NB4 (cell line): ENCODE measurements around the gene SCN2B.

Experiments used
- DNase-seq: peaks from one replicate; pipeline ENCODE4 v3.0.0; 2010; ENCODE audit warnings: low read depth
- H3K4me3 ChIP-seq: one replicate; pipeline ENCODE4 v1.5.1; 2011; ENCODE audit warnings: mild to moderate bottlenecking, low read depth, low read length, moderate library complexity
- MYC ChIP-seq: IDR thresholded peaks from 2 replicates; pipeline ENCODE4 v1.6.1; 2011; ENCODE audit warnings: low read depth, low read length
- POLR2A ChIP-seq: IDR thresholded peaks from 2 replicates; pipeline ENCODE4 v1.6.1; 2011; ENCODE audit warnings: mild to moderate bottlenecking; ENCODE audit not compliant: insufficient read length; ENCODE audit errors: extremely low read depth
- TF ChIP-seq, protein P1 (sequence below): IDR thresholded peaks from 2 replicates; pipeline ENCODE4 v1.6.1; 2011; ENCODE audit warnings: low read depth, low read length
- TF ChIP-seq, protein P2 (sequence below): IDR thresholded peaks from one replicate; pipeline ENCODE4 v1.5.1; 2012; ENCODE audit warnings: low read depth, low read length

The SCN2B gene

DNA sequence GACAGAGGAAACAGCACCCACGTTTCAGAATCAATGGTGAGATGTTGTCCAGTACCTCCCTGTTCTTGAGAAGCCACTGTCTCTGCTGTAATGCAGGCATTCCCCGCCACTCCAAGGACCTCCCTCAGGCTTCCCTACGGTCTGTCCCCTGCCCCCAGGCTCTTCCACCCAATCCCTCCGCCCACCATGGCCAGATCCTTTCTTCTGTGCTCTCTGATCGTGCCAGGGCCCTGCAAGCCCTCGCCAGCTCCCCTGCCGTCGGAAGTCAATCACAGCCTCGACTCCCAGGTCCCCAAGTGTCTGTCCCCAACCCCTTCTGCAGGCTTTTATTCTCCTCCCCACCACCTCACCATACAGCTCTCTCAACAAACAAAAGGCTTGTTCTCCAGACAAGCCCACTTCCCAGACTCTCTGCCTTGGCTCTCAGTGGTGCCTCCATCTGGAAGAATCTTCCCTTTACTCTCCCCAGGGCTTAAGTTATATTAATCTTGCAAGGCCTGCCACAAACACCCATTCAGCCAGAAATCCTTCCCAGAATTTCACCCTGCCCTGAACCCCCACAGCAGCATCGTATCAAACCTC, 37.5 kb downstream of the SCN2B start:
- no peak for TF ChIP-seq POLR2A
- TF ChIP-seq MYC, result no peak
- TF ChIP-seq, protein P1, sequence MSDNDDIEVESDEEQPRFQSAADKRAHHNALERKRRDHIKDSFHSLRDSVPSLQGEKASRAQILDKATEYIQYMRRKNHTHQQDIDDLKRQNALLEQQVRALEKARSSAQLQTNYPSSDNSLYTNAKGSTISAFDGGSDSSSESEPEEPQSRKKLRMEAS, result no peak
- TF ChIP-seq, protein P2, sequence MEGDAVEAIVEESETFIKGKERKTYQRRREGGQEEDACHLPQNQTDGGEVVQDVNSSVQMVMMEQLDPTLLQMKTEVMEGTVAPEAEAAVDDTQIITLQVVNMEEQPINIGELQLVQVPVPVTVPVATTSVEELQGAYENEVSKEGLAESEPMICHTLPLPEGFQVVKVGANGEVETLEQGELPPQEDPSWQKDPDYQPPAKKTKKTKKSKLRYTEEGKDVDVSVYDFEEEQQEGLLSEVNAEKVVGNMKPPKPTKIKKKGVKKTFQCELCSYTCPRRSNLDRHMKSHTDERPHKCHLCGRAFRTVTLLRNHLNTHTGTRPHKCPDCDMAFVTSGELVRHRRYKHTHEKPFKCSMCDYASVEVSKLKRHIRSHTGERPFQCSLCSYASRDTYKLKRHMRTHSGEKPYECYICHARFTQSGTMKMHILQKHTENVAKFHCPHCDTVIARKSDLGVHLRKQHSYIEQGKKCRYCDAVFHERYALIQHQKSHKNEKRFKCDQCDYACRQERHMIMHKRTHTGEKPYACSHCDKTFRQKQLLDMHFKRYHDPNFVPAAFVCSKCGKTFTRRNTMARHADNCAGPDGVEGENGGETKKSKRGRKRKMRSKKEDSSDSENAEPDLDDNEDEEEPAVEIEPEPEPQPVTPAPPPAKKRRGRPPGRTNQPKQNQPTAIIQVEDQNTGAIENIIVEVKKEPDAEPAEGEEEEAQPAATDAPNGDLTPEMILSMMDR, result no peak
- DNase-seq, result no peak

DNA sequence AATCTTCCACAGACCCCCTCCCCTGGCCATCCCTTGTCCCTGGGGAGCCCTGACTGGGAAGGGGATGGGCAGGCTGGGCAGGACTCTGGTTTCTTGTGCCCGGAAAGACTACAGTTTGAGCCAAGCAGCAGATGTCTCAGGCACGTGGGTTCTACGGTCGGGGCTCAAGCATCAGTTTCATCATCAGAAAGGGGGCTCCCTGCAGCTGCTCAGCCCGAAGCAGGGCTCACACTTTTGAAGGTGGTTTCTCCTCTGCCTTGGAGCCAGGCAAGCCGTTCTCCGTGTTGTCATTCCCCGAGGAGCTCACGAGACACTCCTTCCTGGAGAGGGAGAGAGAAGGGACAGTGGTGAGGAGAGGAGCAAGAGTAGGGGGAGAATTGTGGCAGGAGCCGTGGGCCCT, 39.6 kb downstream of the SCN2B start:
- H3K4me3 ChIP-seq, result no peak overlapping the region
- TF ChIP-seq, protein P1, result no peak
- TF ChIP-seq POLR2A (no peak), MYC (no peak)
- TF ChIP-seq, protein P2, result no peak
- DNase-seq, result no peak

More for the DNA sequence above, 37.5 kb downstream of the SCN2B start:
- H3K4me3 ChIP-seq, result no peak overlapping the region

- no peak overlapping the region for H3K4me3 ChIP-seq
- no peak for DNase-seq
- TF ChIP-seq, protein P2, result no peak
- no peak for TF ChIP-seq POLR2A
- TF ChIP-seq, protein P1, result no peak
Measured at GRCh38 chr11:118136341-118136740, 40.1 kb downstream of the SCN2B start.

DNA sequence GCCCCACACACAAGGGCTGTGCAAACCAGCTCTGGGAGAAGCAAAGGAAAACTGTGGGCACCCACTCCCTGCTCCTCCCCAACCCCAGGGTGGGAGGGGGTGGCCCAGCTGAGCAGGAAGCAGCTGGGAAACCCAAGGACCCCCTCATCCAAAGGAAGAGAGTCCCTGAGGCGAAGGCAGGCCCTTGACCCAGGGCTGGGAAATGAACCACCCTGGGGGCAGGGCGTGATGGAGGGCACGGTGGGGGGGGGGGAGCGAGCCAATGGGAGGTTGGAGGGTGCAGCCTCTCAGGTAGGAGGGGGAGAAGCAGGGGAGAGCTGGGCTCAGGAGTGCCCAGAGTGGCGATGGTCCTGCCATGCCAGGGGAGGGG, 40.7 kb downstream of the SCN2B start:
- no peak overlapping the region for H3K4me3 ChIP-seq
- TF ChIP-seq MYC (no peak), POLR2A (no peak)
- TF ChIP-seq, protein P1, result no peak
- TF ChIP-seq, protein P2, result no peak
- DNase-seq, result no peak

- no peak for DNase-seq
- TF ChIP-seq POLR2A, result no peak
- TF ChIP-seq, protein P1, result no peak
- TF ChIP-seq MYC, result no peak
- TF ChIP-seq, protein P2, result no peak
- no peak overlapping the region for H3K4me3 ChIP-seq
Measured at GRCh38 chr11:118135051-118135795, 41.2 kb downstream of the SCN2B start.
